IPS-15b (cell line): ENCODE results near the gene MRPS27.
"Not testable (repeated sequence)": the region's sequence is repeated elsewhere in the genome, so short reads cannot be mapped to it uniquely, and the experiment has no call there.

Experiments
- H3K27me3 ChIP-seq: one replicate; pipeline ENCODE4 v1.6.1; 2013; ENCODE audit warnings: low read length; ENCODE audit not compliant: control insufficient read depth, insufficient read depth
- H3K36me3 ChIP-seq: one replicate; pipeline ENCODE4 v1.6.1; 2013; ENCODE audit warnings: low read length; ENCODE audit not compliant: control insufficient read depth, insufficient read depth
- H3K4me1 ChIP-seq: one replicate; pipeline ENCODE4 v1.6.1; 2013; ENCODE audit warnings: mild to moderate bottlenecking, low read length; ENCODE audit not compliant: control insufficient read depth, insufficient read depth
- H3K4me3 ChIP-seq: one replicate; pipeline ENCODE4 v1.5.1; 2013; ENCODE audit warnings: low read depth, low read length
- H3K9ac ChIP-seq: one replicate; pipeline ENCODE4 v1.6.1; 2013; ENCODE audit warnings: low read depth, mild to moderate bottlenecking, low read length
- H3K9me3 ChIP-seq: one replicate; pipeline ENCODE4 v1.6.1; 2013; ENCODE audit warnings: mild to moderate bottlenecking, low read length; ENCODE audit not compliant: control insufficient read depth, insufficient read depth

MRPS27 gene

DNA sequence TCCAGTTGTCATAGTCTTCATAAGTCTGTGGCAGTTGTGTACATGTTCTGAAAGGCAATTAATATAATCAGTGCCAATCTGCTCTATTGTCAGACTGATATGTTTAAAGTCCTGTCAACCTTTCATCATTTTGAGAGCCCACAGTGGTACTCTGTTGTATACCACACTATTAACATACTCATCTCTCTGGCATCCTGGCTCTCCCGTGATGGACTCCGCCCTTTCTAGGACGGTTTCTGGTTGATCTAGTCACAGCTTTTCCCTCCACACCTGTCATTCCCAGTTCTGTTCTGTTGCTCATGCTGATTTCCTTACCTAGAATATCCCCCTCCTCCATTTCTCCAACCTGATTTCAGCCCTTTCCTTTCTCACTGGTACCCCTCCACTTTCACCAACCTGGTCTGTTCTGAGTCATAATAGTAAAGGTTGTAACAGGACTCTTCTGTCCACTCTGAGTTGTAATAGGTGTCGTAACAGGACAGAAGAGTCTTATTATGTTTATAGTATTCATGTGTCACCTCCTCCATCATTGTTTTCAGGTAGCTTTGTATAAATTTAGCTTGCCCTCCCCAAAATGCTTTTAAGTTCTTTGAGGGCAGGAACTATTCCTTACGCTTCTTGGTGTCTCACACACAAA, 4.3 kb upstream of the MRPS27 start:
- H3K27me3 ChIP-seq, result no peaks in the 10 kb centered on the region
- no peak overlapping the region for H3K9ac ChIP-seq
- no peak overlapping the region for H3K4me3 ChIP-seq

DNA sequence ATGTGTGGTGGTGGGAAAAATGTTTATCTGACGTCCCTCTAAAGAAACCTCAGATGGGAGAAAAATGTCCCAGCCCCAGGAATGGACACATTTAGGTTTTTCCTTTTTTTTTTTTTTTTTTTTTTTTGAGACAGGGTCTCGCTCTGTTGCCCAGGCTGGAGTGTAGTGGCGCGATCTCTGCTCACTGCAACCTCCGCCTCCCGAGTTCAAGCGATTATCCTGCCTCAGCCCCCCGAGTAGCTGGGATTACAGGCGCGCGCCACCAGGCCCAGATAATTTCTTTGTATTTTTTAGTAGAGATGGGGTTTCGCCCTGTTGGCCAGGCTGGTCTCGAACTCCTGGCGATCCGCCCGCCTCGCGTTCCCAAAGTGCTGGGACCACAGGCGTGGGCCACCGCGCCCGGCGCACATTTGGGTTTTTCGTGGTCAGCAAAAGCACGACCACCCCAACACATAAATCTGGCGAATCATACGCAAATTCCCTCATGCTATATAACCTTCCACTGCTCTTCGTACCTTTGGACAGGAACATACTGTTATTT, 535 bp downstream of the MRPS27 start:
- not testable (repeated sequence) for H3K4me1 ChIP-seq, H3K9me3 ChIP-seq, H3K36me3 ChIP-seq, H3K27me3 ChIP-seq
- H3K4me3 ChIP-seq, result peak overlapping the region; percentile 84
- peak overlapping the region; percentile 82 for H3K9ac ChIP-seq

More for the DNA sequence above, 4.3 kb upstream of the MRPS27 start:
- no peaks in the 10 kb centered on the region for H3K9me3 ChIP-seq
- H3K36me3 ChIP-seq, result peaks cover 4% of the 10 kb centered on the region
- H3K4me1 ChIP-seq, result peaks cover 2% of the 10 kb centered on the region

DNA sequence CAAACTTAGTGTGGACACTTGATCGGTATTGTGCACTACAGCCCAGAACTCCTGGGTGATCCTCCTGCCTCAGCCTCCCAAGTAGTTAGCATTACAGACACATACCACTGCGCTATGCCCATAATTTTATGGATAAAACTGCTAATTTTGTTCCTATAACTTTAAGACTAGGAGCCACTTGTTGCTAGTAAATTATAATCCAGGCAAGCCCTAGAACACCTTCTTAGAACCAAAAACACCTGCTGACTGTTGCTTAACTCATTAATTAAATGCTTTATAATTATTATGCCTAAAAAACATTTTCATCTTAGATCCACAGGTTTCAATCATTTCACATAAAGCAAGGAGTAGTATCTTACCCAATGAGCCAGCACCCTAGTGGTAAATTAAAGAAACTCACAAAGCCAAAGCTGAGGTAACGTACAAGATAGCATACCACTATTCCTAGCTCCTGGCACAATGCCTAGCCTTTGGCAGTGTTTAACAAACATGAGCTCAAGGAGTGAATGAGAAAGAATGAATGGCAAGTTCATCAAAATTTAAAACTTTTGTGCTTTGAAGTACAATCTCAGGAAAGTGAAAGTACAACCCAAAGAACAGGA, 5.4 kb downstream of the MRPS27 start:
- no peaks in the 10 kb centered on the region for H3K36me3 ChIP-seq

DNA sequence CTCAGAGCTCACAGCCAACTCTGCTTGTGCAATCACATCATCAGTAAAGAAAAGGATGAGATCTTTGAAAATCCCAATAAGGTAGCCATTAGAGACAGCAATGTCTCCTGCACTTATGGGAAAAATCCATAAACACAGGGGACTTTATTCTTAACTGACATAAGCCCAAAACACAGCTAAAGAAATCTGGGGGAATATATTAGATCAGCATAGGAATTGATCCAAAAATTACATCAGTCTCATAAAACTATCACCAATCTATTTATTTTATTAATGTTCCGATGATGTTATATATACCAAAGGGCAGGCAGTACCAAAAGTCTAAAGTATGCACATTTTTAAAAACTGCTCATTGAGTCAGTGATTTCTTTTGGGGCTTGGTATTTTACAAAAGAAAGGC, 6.9 kb downstream of the MRPS27 start:
- H3K4me3 ChIP-seq, result no peak overlapping the region
- no peaks in the 10 kb centered on the region for H3K9me3 ChIP-seq
- no peaks in the 10 kb centered on the region for H3K27me3 ChIP-seq
- no peaks in the 10 kb centered on the region for H3K36me3 ChIP-seq
- H3K4me1 ChIP-seq, result no peaks in the 10 kb centered on the region
- no peak overlapping the region for H3K9ac ChIP-seq

More for the DNA sequence above, 5.4 kb downstream of the MRPS27 start:
- Histone ChIP-seq H3K9me3 (no peaks in the 10 kb centered on the region), H3K9ac (no peak overlapping the region), H3K4me1 (no peaks in the 10 kb centered on the region), H3K4me3 (no peak overlapping the region), H3K27me3 (no peaks in the 10 kb centered on the region)

DNA sequence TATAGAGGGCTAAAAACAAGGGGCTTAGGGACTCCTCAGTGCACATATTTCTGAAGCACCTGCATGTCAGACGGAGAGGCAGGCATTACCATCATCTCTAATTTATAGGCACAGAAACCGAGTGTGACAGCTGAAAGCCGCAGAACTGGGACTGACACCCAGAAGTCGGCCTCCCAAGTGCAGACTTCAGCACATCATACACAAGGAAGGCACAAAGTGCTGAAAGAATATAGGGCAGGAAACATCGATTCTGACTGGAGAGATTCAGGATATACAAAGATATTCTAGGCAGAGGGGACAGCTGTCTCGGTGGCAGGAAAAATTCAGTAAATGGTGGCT, 11.2 kb downstream of the MRPS27 start:
- Histone ChIP-seq H3K4me3 (peak overlapping the region; percentile 87), H3K9me3 (no peaks in the 10 kb centered on the region), H3K9ac (peak overlapping the region; percentile 61), H3K36me3 (no peaks in the 10 kb centered on the region), H3K27me3 (no peaks in the 10 kb centered on the region), H3K4me1 (peaks cover 5% of the 10 kb centered on the region)

DNA sequence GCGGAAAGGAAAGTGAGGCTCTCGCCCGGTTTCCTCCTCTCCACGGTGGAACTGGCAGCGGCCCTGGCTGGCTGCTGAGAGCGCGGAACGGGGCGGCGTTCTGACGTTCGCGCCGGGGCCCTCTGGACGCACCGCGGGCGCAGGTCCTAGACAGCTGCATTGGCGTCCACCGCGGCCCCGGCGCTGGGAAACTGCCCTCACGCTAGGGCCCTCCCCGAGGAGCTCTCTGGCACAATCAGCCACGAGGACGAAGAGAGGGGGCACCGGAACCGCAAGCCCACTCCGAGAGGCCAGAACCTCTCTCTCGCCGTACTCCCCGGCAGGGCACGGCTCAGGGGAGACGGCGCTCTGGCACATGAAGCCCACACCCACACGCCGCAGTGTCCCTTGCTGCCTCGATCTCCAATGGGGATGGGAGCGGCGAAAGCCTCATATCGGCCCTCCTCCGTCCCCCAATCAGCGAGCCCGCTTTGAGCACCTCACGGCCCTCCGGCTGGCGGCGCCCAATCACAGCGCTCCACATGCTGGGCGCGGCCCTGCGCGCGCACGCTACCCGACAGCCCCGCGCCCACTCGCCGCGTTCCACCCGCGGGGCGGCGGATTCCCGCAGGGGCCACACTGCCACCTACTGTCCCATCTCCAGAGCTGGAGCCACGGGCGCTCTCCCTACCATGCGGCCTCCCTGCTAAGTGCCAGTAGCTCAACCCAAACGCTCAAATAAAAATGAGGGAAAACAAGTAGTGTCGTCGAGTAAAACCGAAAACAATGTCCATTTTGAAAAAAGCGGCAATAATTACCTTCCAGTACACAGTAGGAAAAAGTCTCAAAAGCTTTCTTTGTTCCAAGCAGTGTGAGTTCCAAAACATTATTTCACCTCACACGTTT, 11.8 kb downstream of the MRPS27 start:
- Histone ChIP-seq H3K36me3 (no peaks in the 10 kb centered on the region), H3K4me3 (peak overlapping the region; percentile 87), H3K9ac (peak overlapping the region; percentile 90), H3K9me3 (no peaks in the 10 kb centered on the region), H3K4me1 (peaks cover 5% of the 10 kb centered on the region), H3K27me3 (no peaks in the 10 kb centered on the region)

DNA sequence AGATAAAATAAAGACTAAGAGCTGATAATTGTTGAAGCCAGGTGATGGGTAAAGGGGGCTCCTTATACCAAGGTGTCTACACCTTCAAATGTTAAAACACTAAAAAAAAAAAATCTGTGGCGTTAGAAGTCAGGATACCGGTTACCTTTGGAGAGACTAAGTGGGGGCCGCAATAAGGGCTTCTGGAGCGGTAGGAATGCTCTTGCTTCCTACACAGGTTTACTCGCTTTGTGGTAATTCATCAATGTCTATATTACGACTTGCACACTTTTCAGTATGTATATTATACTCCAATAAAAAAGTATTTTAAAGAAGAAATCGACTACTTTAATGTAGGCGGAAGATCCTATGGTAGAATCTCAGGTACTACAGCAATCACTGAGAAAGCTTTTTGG, 12.5 kb downstream of the MRPS27 start:
- H3K9ac ChIP-seq, result peak overlapping the region; percentile 90
- H3K27me3 ChIP-seq, result no peaks in the 10 kb centered on the region
- no peaks in the 10 kb centered on the region for H3K9me3 ChIP-seq
- peak overlapping the region; percentile 87 for H3K4me3 ChIP-seq
- no peaks in the 10 kb centered on the region for H3K36me3 ChIP-seq
- peaks cover 6% of the 10 kb centered on the region for H3K4me1 ChIP-seq

DNA sequence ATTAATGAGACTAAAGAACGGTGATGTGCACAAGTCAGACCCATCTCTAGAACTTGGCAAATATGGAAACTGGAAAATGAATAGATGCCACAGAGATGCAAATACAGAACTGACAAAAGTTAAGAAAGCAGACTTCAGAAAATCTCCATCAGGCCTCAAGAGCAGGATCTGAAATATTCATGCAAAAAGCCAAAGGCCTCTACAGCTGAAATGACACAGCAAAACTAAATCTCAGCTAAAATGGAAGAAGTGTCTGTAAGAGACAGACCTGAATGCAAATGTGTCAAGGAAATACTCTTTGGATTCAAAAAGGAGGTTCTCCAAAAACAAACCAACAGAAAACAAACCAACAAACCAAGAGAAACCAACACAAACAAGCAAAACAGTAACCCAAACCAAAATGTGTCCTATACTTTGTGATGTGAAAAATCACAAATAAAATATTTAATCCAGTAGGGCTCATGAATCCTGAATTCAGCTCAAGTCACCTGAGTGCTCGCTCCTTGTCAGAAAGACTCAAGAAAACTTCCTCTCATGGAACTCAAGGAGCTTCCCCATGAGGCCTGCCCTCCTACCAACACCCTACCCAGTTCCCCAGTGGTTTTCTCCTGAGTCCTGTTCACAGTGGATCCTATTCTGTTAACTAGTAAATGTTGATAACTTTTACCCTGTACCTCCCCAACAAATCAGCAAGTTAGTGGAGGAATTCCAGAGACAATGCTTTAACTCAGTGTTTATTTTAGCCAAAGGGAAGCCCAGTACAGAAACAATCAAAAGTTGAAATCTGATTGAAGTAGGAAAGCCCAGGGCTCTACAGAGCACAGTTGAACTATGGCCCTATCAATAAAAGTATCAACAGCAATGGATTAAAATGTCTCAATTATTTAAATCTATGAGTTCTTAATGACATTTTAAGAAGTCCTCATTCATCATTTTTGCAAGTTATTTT, 14.6 kb downstream of the MRPS27 start:
- H3K9ac ChIP-seq, result peak overlapping the region; percentile 26
- peaks cover 23% of the 10 kb centered on the region for H3K4me1 ChIP-seq

DNA sequence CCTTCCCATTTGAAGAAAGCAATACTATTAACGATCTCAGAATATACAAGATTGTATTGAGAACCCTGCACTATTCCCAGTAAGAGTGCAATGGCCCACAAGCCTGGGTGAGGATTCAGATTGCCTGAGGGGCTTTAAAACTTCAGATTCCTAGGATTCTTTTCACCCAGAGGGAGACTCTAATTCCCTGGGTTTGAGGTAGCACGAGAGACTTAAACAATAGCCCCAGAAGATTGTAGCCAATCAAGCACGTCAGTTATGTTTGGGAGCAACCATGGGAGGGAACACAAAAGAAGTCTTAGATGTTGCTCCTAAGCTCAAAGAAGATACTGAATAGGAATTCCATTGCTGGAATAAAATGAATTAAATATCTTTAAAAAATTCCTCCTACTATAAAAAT, 17.9 kb downstream of the MRPS27 start:
- H3K4me3 ChIP-seq, result no peak overlapping the region
- H3K9ac ChIP-seq, result no peak overlapping the region
- H3K4me1 ChIP-seq, result peaks cover 23% of the 10 kb centered on the region
- H3K27me3 ChIP-seq, result no peaks in the 10 kb centered on the region
- no peaks in the 10 kb centered on the region for H3K9me3 ChIP-seq
- H3K36me3 ChIP-seq, result no peaks in the 10 kb centered on the region

More for the DNA sequence above, 14.6 kb downstream of the MRPS27 start:
- Histone ChIP-seq H3K4me3 (no peak overlapping the region), H3K36me3 (no peaks in the 10 kb centered on the region), H3K9me3 (no peaks in the 10 kb centered on the region), H3K27me3 (no peaks in the 10 kb centered on the region)

DNA sequence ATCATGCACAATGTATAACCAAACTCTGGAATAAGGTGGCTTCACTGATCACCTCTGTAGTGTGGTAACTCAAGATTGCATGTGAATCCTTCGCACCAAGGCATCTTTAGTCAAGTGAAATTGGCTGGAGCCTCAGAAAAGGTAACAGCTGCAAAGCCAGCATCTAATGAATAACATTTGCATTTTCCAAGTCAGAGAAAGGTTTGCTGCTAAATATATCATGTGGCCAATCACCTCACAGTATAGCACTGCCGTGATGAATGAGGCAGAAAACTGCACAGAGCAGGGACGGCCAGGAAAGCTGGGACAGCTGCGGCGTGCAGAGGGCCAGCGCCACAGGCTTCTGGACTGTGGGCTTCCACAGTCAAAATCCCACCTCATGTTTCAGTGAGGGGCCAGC, 18.5 kb downstream of the MRPS27 start:
- H3K9ac ChIP-seq, result no peak overlapping the region
- no peaks in the 10 kb centered on the region for H3K36me3 ChIP-seq
- H3K4me3 ChIP-seq, result no peak overlapping the region
- no peaks in the 10 kb centered on the region for H3K9me3 ChIP-seq
- H3K4me1 ChIP-seq, result peaks cover 23% of the 10 kb centered on the region
- no peaks in the 10 kb centered on the region for H3K27me3 ChIP-seq
